NK-92 (cell line): ENCODE measurements around the gene BAG5.
"Not testable (repeated sequence)": the region's sequence is repeated elsewhere in the genome, so short reads cannot be mapped to it uniquely, and the experiment has no call there.

Experiments used
- DNase-seq: peaks from one replicate; lab custom pipeline; 2025; ENCODE audit not compliant: unreplicated experiment; lab: John Stamatoyannopoulos, UW

The BAG5 gene

DNA sequence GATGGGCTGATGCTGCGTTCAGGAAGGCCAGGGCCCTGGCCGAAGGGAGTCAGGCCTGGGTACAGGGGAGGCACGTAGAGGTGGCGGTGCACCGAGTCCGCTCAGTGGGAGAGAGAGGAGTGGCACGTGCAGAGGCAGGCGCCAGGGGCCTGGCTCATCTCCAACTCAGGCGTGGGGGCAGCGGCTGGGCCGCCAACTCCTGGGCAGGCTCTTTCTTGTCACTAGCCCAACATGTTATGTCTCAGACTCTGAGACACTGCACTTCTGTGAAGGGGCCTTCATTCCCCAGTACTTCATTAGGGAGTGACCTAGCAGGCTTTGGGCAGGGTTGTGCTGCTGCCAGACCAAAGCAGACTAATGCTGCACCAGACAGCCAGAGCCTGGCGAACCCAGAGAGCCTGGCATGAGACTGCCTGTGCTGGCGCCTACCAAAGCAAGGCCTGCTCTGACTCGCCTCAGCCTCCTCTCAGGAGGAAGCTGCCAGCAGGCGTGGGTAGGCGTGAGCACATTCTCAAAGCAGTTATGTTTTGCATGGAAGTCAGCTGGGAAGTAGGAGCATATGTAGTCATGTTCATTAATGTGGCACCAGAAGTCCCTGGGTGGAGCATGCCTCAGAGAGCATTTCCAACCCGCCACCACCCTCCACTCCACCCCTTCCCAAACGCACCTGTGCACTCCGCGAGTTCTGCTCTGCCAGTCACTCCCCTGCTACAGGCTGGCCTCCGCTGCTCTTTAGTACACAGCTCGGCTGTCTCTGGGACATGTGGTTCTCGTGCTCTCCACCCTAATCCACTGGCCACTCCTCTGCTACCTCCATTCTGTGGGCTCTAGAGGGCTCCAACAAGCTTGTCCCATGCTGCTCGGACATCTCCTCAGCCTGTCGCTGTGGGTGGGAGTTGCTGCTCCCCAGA lies 49.5 kb downstream of the BAG5 start:
- DNase-seq, result no peak

- not testable (repeated sequence) for DNase-seq
Observed at GRCh38 chr14:103512180-103512579, 50.3 kb downstream of the BAG5 start.

DNA sequence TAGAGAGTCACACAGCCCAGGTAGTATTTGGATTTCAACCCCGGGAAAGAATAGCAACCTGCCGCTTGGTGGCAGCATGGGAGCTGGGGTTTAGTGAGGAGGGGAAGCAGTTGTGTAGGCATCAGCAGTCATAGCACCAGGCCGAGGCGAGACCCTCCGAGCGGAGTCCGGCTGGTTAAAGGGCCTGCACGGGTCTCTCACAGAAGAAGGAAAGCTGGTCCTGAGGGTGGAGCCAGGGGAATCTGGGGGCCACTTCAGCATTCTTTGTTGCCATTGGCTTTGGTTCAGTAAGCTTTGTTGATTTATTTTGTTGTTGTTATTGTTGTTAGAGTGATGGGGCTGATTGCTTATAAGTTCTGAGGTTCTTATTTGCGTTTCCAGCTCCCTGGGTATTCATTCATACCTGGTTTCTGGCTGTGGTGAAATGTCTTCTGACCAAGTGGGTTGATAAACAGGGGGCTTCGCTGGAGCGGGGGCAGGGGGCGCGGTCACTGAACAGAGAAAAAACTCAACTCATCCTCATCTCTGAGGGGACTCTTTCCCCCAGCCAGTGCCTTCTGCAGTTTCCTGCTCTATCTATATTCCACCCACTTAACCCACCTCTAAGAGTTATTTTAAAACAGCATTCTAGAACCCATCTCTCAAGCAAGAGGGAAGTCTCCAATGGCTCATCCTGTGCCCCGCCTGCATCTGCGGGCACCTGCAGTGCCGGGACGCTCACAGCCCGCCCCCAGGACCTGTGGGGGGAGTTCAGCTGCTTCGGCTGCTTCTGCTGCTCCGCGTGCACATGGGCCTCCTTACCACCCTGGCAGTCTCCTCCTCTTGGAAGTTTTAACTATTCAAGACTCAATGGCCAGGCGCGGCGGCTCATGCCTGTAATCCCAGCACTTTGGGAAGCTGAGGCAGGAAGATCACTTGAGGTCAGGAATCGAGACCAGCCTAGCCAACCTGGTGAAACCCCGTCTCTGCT lies 51.4 kb downstream of the BAG5 start:
- DNase-seq, result no peak

- DNase-seq, result no peak
Observed at GRCh38 chr14:103509864-103510723, 52.4 kb downstream of the BAG5 start.

- no peak for DNase-seq
Observed at GRCh38 chr14:103508521-103509329, 53.7 kb downstream of the BAG5 start.

- DNase-seq, result no peak
Observed at GRCh38 chr14:103507751-103508150, 54.7 kb downstream of the BAG5 start.
